GM21723 (cell line): ENCODE results near the gene DDT.
"Not testable (repeated sequence)": the region's sequence is repeated elsewhere in the genome, so short reads cannot be mapped to it uniquely, and the experiment has no call there.

Source experiments
- ATAC-seq: cut with Tn5 transposase; IDR thresholded peaks from one replicate; pipeline ENCODE4 v1.9.1; 2021; ENCODE audit warnings: mild to moderate bottlenecking, moderate library complexity; ENCODE audit not compliant: unreplicated experiment

DDT gene

GRCh38 chr22:23953485-23953884 is 20.8 kb downstream of the DDT start:
- not testable (repeated sequence) for ATAC-seq

DNA sequence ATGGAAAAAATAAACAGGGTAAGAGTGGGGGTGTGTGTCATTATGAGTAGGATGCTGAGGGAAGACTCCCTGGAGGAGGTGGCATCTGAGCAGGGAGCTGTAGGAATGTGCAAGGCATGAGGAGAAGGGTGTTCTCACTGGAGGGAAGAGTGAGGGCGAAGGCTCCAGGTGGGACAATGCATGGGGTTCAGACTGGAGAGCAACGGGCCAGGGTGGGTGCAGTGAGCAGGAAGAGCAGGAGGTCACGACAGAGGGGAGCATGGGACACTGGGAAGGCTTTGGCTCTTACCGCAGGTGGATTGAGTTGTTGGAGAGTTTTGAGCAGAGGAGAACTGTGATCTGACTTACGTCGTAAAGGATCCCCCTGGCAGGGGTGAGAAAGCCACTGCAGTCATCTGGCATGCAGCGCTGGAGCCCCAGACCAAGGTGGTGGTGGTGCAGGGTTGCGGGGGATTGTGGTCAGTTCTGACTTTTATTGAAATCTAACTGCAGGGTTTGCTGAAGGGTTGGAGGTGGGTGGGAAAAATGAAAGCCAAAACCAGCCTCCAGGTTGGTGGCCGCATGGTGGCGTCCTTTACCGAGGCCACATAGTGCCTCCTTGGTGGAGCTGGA is 21.3 kb downstream of the DDT start:
- not testable (repeated sequence) for ATAC-seq

- ATAC-seq: not testable (repeated sequence)
Observed at GRCh38 chr22:23951383-23951782, 22.9 kb downstream of the DDT start.

GRCh38 chr22:23949764-23950163 is 24.5 kb downstream of the DDT start:
- not testable (repeated sequence) for ATAC-seq

GRCh38 chr22:23947391-23947790 is 26.9 kb downstream of the DDT start:
- ATAC-seq: not testable (repeated sequence)

- not testable (repeated sequence) for ATAC-seq
Observed at GRCh38 chr22:23940166-23940565, 34.1 kb downstream of the DDT start.

DNA sequence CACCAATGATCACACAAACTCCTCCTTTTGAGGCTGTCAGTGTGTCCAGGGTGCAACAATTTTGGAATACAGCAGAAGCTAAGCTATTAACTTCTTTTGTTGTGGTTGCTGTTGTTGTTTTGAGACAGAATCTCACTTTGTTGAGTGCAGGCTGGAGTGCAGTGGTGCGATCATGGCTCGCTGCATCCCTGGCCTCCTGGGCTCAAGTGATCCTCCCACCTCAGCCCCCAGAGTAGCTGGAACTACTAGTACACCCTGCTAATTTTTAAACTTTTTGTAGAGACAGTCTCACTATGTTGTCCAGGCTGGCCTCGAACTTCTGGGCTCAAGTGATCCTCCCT is 35.3 kb downstream of the DDT start:
- no peak for ATAC-seq

GRCh38 chr22:23938328-23939016 is 35.8 kb downstream of the DDT start:
- no peak for ATAC-seq

DNA sequence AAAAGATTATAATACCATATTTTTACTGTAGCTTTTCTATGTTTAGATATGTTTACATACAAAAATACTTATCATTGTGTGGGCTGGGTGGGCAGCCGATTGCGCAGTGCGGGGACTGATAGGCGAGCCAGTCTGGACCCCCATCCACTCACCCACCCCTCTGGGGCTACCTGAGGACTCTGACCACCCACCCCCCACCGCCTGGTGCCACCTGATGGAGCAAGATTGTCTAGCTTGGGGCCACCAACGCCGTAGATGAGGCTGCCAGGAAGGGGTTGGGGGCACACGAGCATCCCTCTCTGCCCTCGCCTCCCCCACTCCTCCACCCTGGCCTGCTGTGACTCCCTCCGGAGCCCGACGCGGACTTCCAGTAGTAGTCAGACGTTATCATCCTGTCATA is 47.7 kb downstream of the DDT start:
- no peak for ATAC-seq

DNA sequence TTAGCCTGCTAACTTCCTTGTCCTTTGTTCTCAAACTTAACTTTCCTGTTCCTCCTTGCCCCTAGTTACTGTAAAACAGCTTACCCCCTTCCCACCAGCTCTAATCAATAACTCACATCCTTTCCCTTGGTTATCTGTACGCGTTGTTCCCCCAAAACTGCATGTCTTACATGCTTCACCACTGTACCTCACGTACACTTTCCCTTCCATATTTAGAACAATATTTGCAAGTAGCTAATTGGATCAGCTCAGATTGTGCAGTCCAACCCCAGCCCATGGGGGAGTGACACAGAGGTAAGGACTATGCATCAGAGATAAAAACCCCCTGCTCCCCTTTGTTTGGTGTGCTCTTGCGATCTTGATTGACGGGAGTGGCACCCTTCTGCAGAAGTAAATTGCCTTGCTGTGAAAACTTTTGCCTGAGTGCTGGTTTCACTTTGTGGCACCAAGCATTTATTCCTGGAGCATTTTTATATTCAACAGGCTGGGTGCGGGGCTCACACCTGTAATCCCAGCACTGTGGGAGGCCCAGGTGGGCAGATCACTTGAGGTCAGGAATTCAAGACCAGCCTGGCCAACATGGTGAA is 49.1 kb downstream of the DDT start:
- no peak for ATAC-seq

- ATAC-seq: no peak
Observed at GRCh38 chr22:23922921-23923320, 51.3 kb downstream of the DDT start.

DNA sequence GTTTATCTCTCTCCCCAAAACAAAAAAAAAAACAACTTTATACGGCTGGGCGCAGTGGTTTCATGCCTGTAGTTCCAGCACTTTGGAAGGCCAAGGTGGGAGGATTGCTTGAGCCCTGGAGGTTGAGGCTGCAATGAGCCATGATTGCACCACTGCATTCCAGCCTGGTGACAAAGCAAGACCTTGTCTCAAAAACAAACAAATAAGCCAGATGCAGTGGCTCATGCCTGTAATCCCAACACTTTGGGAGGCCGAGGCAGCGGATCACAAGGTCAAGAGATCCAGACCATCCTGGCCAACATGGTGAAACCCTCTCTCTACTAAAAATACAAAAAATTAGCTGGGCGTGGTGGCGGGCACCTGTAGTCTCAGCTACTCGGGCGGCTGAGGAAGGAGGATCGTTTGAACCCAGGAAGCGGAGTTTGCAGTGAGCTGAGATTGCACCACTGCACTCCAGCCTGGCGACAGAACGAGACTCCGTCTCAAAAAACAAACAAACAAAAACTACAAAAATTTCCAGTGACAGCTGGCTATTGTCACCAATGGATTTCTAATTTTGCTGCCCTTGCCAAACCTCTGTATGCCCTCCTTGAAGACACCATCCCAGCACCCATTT is 52.5 kb downstream of the DDT start:
- not testable (repeated sequence) for ATAC-seq
